GM12892 (cell line): ENCODE measurements around the gene LST1.

Source experiments
- POLR2A ChIP-seq: IDR thresholded peaks from 2 replicates; pipeline ENCODE4 v1.6.1; 2011; ENCODE audit warnings: low read depth, low read length, control low read depth
- POLR2AphosphoS5 ChIP-seq: IDR thresholded peaks from 2 replicates; pipeline ENCODE4 v1.6.1; 2011; ENCODE audit warnings: low read depth, low read length, control low read depth
- TAF1 ChIP-seq: IDR thresholded peaks from 2 replicates; pipeline ENCODE4 v1.6.1; 2011; ENCODE audit warnings: low read depth, mild to moderate bottlenecking, control low read depth, low read length, borderline replicate concordance

DNA sequence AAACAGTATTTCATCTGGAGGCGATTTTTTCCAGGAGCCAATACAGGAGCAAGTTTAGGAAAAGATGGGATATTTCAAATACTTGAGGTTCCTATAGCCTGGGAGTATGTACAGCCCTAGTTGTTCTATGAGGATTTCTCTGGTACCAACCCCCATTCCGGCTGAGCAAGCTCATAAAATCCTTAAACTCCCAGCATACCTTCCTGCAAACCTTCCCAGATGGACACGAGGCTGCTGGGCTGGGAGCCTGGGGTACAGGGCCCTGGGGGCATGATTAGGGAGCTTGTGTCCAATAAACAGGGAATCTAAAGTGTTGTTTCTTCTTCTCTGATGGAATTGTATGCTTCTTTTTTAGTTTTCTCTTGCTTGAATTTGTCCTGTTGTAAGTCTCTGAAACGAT, 35.9 kb downstream of the LST1 start:
- no peak for TF ChIP-seq POLR2A
- TF ChIP-seq POLR2AphosphoS5: no peak
- TF ChIP-seq TAF1: no peak
